Neural cell (in vitro differentiated cells): ENCODE data around the gene MTERF2.

Experiments used
- EP300 ChIP-seq: fragments of 450-650 bp; conservative IDR thresholded peaks from 2 replicates; pipeline ENCODE4 v1.6.1; 2014; ENCODE audit warnings: antibody characterized with exemption, mild to moderate bottlenecking, moderate library complexity; ENCODE audit not compliant: poor library complexity, severe bottlenecking
- EZH2 ChIP-seq: fragments of 200-600, 300-800 bp; shearing (Covaris generic), sonication (generic); IDR thresholded peaks from 2 replicates; pipeline ENCODE4 v1.6.1; 2014; ENCODE audit warnings: antibody characterized with exemption, low read length, borderline replicate concordance, mild to moderate bottlenecking; ENCODE audit not compliant: insufficient read depth, poor library complexity, severe bottlenecking
- POLR2AphosphoS5 ChIP-seq: IDR thresholded peaks from 2 replicates; pipeline ENCODE4 v1.6.1; 2012
- RAD21 ChIP-seq: fragments of 450-650 bp; conservative IDR thresholded peaks from 2 replicates; pipeline ENCODE4 v1.6.1; 2014; ENCODE audit warnings: antibody characterized with exemption, mild to moderate bottlenecking, moderate library complexity
- SMC3 ChIP-seq: fragments of 450-650 bp; conservative IDR thresholded peaks from 2 replicates; pipeline ENCODE4 v1.6.1; 2014; ENCODE audit warnings: antibody characterized with exemption, mild to moderate bottlenecking, moderate library complexity; ENCODE audit not compliant: poor library complexity
- TAF1 ChIP-seq: IDR thresholded peaks from 2 replicates; pipeline ENCODE4 v1.6.1; 2012; ENCODE audit warnings: low read depth
- TF ChIP-seq, protein P1 (sequence below): IDR thresholded peaks from 2 replicates; pipeline ENCODE4 v1.6.1; 2012; ENCODE audit warnings: borderline replicate concordance
- TF ChIP-seq, protein P2 (sequence below): fragments of 450-650 bp; IDR thresholded peaks from 2 replicates; pipeline ENCODE4 v1.5.1; 2014; ENCODE audit warnings: antibody characterized with exemption, mild to moderate bottlenecking, moderate library complexity; ENCODE audit not compliant: poor library complexity, severe bottlenecking

DNA sequence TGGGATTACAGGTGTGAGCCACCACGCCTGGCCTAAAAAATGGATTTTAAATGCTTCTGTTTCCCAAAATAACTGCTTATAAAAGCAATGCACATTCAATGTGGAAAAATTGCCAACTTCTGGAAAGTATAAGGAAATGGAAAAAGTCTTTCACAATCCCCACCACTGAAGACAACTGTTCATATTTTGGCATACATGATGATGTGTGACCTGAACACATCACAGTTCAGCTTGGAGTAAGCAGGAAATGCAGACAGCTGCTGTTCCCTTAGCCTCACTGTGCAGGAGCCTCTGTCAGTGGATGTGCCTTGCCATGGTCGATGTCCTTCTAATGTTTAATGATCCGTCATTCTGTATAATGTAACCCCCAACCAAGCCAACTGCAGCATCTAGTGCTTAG lies 5.2 kb downstream of the MTERF2 start:
- TF ChIP-seq, protein P1, sequence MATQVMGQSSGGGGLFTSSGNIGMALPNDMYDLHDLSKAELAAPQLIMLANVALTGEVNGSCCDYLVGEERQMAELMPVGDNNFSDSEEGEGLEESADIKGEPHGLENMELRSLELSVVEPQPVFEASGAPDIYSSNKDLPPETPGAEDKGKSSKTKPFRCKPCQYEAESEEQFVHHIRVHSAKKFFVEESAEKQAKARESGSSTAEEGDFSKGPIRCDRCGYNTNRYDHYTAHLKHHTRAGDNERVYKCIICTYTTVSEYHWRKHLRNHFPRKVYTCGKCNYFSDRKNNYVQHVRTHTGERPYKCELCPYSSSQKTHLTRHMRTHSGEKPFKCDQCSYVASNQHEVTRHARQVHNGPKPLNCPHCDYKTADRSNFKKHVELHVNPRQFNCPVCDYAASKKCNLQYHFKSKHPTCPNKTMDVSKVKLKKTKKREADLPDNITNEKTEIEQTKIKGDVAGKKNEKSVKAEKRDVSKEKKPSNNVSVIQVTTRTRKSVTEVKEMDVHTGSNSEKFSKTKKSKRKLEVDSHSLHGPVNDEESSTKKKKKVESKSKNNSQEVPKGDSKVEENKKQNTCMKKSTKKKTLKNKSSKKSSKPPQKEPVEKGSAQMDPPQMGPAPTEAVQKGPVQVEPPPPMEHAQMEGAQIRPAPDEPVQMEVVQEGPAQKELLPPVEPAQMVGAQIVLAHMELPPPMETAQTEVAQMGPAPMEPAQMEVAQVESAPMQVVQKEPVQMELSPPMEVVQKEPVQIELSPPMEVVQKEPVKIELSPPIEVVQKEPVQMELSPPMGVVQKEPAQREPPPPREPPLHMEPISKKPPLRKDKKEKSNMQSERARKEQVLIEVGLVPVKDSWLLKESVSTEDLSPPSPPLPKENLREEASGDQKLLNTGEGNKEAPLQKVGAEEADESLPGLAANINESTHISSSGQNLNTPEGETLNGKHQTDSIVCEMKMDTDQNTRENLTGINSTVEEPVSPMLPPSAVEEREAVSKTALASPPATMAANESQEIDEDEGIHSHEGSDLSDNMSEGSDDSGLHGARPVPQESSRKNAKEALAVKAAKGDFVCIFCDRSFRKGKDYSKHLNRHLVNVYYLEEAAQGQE, result no peak
- TF ChIP-seq, protein P2, sequence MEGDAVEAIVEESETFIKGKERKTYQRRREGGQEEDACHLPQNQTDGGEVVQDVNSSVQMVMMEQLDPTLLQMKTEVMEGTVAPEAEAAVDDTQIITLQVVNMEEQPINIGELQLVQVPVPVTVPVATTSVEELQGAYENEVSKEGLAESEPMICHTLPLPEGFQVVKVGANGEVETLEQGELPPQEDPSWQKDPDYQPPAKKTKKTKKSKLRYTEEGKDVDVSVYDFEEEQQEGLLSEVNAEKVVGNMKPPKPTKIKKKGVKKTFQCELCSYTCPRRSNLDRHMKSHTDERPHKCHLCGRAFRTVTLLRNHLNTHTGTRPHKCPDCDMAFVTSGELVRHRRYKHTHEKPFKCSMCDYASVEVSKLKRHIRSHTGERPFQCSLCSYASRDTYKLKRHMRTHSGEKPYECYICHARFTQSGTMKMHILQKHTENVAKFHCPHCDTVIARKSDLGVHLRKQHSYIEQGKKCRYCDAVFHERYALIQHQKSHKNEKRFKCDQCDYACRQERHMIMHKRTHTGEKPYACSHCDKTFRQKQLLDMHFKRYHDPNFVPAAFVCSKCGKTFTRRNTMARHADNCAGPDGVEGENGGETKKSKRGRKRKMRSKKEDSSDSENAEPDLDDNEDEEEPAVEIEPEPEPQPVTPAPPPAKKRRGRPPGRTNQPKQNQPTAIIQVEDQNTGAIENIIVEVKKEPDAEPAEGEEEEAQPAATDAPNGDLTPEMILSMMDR, result no peak
- TF ChIP-seq EZH2, result no peak
- no peak for TF ChIP-seq RAD21
- no peak for TF ChIP-seq EP300
- no peak for TF ChIP-seq POLR2AphosphoS5
- no peak for TF ChIP-seq TAF1
- TF ChIP-seq SMC3, result no peak
